Caco-2 (cell line): ENCODE measurements around the gene TAF3. TPM values are rescaled to one million over a fixed set of nuclear protein-coding genes. Genes with fewer than 3 reads are reported as not detected.
A peak's percentile ranks its signal among the peaks of the same experiment; 100 is the strongest.

ENCODE experiments used
- BruUV-seq: library from RNA; stranded (reverse); fragments of 400-500 nt; replicated peaks from 2 replicates; lab custom pipeline; 2021; lab: Mats Ljungman, UMichigan
- CTCF ChIA-PET: fragments of 300-600 bp; sonication (Branson Sonifier 250); formaldehyde crosslinking; loops from one replicate; lab custom pipeline; 2022; ENCODE audit warnings: antibody characterized with exemption; lab: Charles Lee
- POLR2A ChIA-PET: fragments of 300-600 bp; sonication (Branson Sonifier 250); formaldehyde crosslinking; loops from one replicate; lab custom pipeline; 2022; ENCODE audit warnings: antibody characterized with exemption; lab: Charles Lee
- DNase-seq, 2 experiments: peaks; one replicate each; pipeline versions ENCODE4 v3.0.0 to v3.0.0-alpha.2; 2020 to 2022
- H3K27me3 ChIP-seq: replicated peaks from 2 replicates; pipeline ENCODE4 v1.6.0; 2011; ENCODE audit warnings: low read length; ENCODE audit not compliant: control insufficient read depth, insufficient read depth
- H3K36me3 ChIP-seq: 2 replicates; pipeline ENCODE4 v1.5.1; 2011; ENCODE audit warnings: low read length; ENCODE audit not compliant: control insufficient read depth, insufficient read depth
- H3K4me1 ChIP-seq: fragments of 250-450 bp; sonication (Bioruptor Pico); 2 replicates; pipeline ENCODE4 v1.5.1; 2020; ENCODE audit warnings: mild to moderate bottlenecking
- H3K4me3 ChIP-seq: 2 replicates; pipeline ENCODE4 v1.5.1; 2011; ENCODE audit warnings: low read depth, mild to moderate bottlenecking, control low read depth, low read length
- H3K9me3 ChIP-seq: fragments of 250-450 bp; sonication (Bioruptor Pico); 2 replicates; pipeline ENCODE4 v1.5.1; 2020; ENCODE audit warnings: mild to moderate bottlenecking, moderate library complexity
- H3K27ac Mint-ChIP-seq: one replicate; pipeline ENCODE4 v1.8.0; 2022; ENCODE audit warnings: mixed read lengths; ENCODE audit not compliant: unreplicated experiment
- H3K27me3 Mint-ChIP-seq: one replicate; pipeline ENCODE4 v1.8.0; 2022; ENCODE audit warnings: mixed read lengths; ENCODE audit not compliant: insufficient read depth, unreplicated experiment
- H3K36me3 Mint-ChIP-seq: one replicate; pipeline ENCODE4 v1.8.0; 2022; ENCODE audit warnings: mild to moderate bottlenecking, mixed read lengths; ENCODE audit not compliant: insufficient read depth, unreplicated experiment
- H3K4me1 Mint-ChIP-seq: one replicate; pipeline ENCODE4 v1.8.0; 2022; ENCODE audit warnings: low read depth, mixed read lengths; ENCODE audit not compliant: unreplicated experiment
- H3K4me3 Mint-ChIP-seq: one replicate; pipeline ENCODE4 v1.8.0; 2022; ENCODE audit warnings: mild to moderate bottlenecking, moderate library complexity, mixed read lengths; ENCODE audit not compliant: unreplicated experiment
- H3K9me3 Mint-ChIP-seq: one replicate; pipeline ENCODE4 v1.8.0; 2022; ENCODE audit warnings: mixed read lengths; ENCODE audit not compliant: unreplicated experiment
- intact Hi-C: fragments of 100-400 bp; cut with micrococcal nuclease; formaldehyde crosslinking; loops from one replicate; pipeline ENCODE4 v1.10.0; 2022; ENCODE audit not compliant: unreplicated experiment
- total RNA-seq: library from RNA; stranded (reverse); gene quantifications from 2 replicates; pipeline ENCODE4 v1.2.3, GENCODE V29; 2022
- TF ChIP-seq, protein P1 (sequence below), 2 experiments: fragments of 200-600 bp in 1 of 2; IDR thresholded peaks; 1 replicate in 1 of 2; 2 replicates in 1 of 2; pipeline versions ENCODE4 v1.5.1 to v1.8.0; 2011 to 2022; ENCODE audit warnings: antibody characterized with exemption in 1 of 2, control low read depth in 1 of 2, inconsistent platforms in 1 of 2, low read depth in 1 of 2, low read length in 1 of 2, mild to moderate bottlenecking in 1 of 2, moderate library complexity in 1 of 2; ENCODE audit not compliant: insufficient read depth in 1 of 2, severe bottlenecking in 1 of 2, unreplicated experiment in 1 of 2

TAF3 gene
- total RNA-seq, 1 experiment from 2014 or later: 30.6 TPM

DNA sequence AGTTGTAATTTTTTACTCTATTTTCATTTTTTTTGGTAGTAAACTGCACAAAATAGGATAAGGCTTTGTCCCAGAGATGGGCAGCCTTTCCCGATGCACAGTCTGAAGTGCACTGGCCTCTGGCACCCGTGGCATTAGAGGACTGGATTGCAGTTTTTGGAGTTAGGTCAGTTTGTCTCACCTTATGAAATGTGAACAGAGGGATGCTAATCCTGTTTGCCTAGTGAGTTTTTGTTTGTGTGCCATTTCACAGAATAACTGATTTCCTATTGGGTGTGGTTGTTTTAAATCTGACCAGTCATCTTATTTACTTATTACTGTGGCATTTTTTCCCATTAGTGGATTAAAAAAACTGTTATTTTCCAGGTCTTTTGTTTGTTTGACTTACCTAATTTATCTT, 126.7 kb downstream of the TAF3 start:
- CTCF ChIA-PET: no interaction called here
- POLR2A ChIA-PET: no interaction called here
- Mint-ChIP-seq H3K36me3 (no peaks in the 10 kb centered on the region), H3K9me3 (no peaks in the 10 kb centered on the region), H3K27ac (peak overlapping the region; percentile 30), H3K4me1 (peaks cover 19% of the 10 kb centered on the region), H3K4me3 (no peak overlapping the region), H3K27me3 (no peaks in the 10 kb centered on the region)
- intact Hi-C loops: no loop called here
- no TSS peak for BruUV-seq
- H3K4me3 ChIP-seq: no peak overlapping the region
- no peak for DNase-seq
- TF ChIP-seq, protein P1, sequence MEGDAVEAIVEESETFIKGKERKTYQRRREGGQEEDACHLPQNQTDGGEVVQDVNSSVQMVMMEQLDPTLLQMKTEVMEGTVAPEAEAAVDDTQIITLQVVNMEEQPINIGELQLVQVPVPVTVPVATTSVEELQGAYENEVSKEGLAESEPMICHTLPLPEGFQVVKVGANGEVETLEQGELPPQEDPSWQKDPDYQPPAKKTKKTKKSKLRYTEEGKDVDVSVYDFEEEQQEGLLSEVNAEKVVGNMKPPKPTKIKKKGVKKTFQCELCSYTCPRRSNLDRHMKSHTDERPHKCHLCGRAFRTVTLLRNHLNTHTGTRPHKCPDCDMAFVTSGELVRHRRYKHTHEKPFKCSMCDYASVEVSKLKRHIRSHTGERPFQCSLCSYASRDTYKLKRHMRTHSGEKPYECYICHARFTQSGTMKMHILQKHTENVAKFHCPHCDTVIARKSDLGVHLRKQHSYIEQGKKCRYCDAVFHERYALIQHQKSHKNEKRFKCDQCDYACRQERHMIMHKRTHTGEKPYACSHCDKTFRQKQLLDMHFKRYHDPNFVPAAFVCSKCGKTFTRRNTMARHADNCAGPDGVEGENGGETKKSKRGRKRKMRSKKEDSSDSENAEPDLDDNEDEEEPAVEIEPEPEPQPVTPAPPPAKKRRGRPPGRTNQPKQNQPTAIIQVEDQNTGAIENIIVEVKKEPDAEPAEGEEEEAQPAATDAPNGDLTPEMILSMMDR (IDR thresholded peaks at IDR 0.05; ENCODE audit: insufficient read depth in 1 of 2, low read depth in 1 of 2, low read length in 1 of 2, severe bottlenecking in 1 of 2, unreplicated experiment in 1 of 2): no peak
- no peaks in the 10 kb centered on the region for H3K9me3 ChIP-seq
- H3K4me1 ChIP-seq: no peaks in the 10 kb centered on the region
- no peaks in the 10 kb centered on the region for H3K36me3 ChIP-seq
- H3K27me3 ChIP-seq: no peaks in the 10 kb centered on the region

DNA sequence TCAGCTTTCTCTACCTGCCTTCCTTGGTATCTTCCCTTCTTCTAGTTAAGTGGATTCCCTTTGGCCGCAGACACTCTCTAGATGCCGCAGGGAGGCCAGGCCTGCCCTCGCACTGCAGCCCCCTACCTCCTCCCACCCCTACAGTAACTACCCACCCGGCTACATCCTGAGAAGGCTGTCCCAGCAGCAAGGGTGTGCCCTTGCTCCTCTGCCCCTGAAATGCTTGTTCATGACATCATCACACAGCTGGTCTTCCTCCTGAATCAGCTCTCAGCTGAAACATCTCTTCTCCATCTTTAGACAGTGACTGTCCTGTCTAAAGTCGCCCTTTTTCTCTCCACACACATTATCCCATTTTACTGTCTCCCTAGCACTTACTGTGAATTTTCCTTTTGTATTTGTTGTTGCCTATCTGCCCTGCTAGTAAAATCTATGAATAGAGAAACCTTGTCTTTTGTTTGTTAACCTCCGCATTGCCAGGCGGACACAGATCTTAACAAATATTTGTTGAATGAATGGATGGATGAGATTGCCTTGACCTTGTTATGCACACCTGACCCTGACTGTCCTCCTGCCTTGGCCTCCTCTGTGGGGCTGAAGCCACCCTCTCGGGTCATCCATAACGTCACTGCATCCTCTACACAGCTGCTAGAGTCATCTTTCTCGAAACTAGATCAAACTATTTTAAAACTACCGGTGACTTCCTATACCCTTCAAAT, 127.3 kb downstream of the TAF3 start:
- intact Hi-C loops: no loop called here
- Mint-ChIP-seq H3K27ac (peak overlapping the region; percentile 30), H3K27me3 (no peaks in the 10 kb centered on the region), H3K4me3 (no peak overlapping the region), H3K4me1 (peaks cover 19% of the 10 kb centered on the region), H3K36me3 (no peaks in the 10 kb centered on the region), H3K9me3 (no peaks in the 10 kb centered on the region)
- Histone ChIP-seq H3K27me3 (no peaks in the 10 kb centered on the region), H3K4me3 (no peak overlapping the region), H3K9me3 (no peaks in the 10 kb centered on the region), H3K36me3 (no peaks in the 10 kb centered on the region), H3K4me1 (no peaks in the 10 kb centered on the region)
- ChIA-PET CTCF (interaction anchor here (0.5 to 0.7 kb wide), 2 partner anchors 26 to 73 kb away, joined by 4 to 5 read pairs; no protein-coding TSS in a partner anchor), POLR2A (no interaction called here)
- TF ChIP-seq, protein P1 (IDR thresholded peaks at IDR 0.05; ENCODE audit: insufficient read depth in 1 of 2, low read depth in 1 of 2, low read length in 1 of 2, severe bottlenecking in 1 of 2, unreplicated experiment in 1 of 2): no peak
- no peak for DNase-seq
- no TSS peak for BruUV-seq

DNA sequence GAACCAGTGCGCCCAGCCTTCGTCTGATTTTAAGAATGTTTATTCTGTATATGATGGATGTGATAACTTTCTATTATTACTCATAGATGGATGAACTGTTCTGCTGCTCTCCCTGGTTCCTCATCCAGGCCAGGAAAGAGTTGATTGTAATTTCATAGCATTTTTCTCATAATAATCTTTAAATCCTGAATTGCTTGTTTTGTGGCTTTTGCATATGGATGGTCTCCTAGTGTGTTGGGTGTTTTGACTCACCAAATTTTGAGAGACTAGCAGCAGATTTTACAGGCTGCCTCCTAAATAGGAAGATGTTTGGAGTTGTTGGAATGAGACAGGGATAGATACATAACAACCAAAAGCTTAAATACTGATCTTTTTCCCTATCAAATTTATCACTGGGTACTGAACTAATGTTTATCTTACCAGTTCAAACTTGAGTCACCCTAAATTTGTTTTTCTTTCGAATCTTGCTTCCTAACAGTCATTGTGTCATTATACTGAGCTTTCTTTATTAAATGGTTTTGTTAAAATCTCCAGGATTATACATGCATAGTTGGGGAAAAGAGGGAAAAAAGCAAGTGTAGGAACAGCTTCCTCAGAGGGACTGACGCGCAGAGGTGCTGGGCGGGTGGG, 130.2 kb downstream of the TAF3 start:
- Histone ChIP-seq H3K27me3 (no peaks in the 10 kb centered on the region), H3K4me1 (peaks cover 5% of the 10 kb centered on the region; the same call in 1 of the 2 replicates), H3K36me3 (no peaks in the 10 kb centered on the region), H3K4me3 (no peak overlapping the region), H3K9me3 (no peaks in the 10 kb centered on the region; the same call in 1 of the 2 replicates)
- intact Hi-C loops: no loop called here
- no peak overlapping the region for H3K27ac Mint-ChIP-seq
- no peak overlapping the region for H3K4me3 Mint-ChIP-seq
- DNase-seq: no peak
- no peaks in the 10 kb centered on the region for H3K36me3 Mint-ChIP-seq
- peaks cover 21% of the 10 kb centered on the region for H3K4me1 Mint-ChIP-seq
- CTCF ChIA-PET: no interaction called here
- no peaks in the 10 kb centered on the region for H3K9me3 Mint-ChIP-seq
- TF ChIP-seq, protein P1 (IDR thresholded peaks at IDR 0.05; ENCODE audit: insufficient read depth in 1 of 2, low read depth in 1 of 2, low read length in 1 of 2, severe bottlenecking in 1 of 2, unreplicated experiment in 1 of 2): no peak
- no TSS peak for BruUV-seq
- H3K27me3 Mint-ChIP-seq: no peaks in the 10 kb centered on the region
- POLR2A ChIA-PET: no interaction called here
